NB4 (cell line): ENCODE measurements around the gene LRRTM2.

Source experiments
- DNase-seq: peaks from one replicate; pipeline ENCODE4 v3.0.0; 2010; ENCODE audit warnings: low read depth
- H3K4me3 ChIP-seq: one replicate; pipeline ENCODE4 v1.5.1; 2011; ENCODE audit warnings: mild to moderate bottlenecking, low read depth, low read length, moderate library complexity
- MYC ChIP-seq: IDR thresholded peaks from 2 replicates; pipeline ENCODE4 v1.6.1; 2011; ENCODE audit warnings: low read depth, low read length
- POLR2A ChIP-seq: IDR thresholded peaks from 2 replicates; pipeline ENCODE4 v1.6.1; 2011; ENCODE audit warnings: mild to moderate bottlenecking; ENCODE audit not compliant: insufficient read length; ENCODE audit errors: extremely low read depth
- TF ChIP-seq, protein P1 (sequence below): IDR thresholded peaks from one replicate; pipeline ENCODE4 v1.5.1; 2012; ENCODE audit warnings: low read depth, low read length
- TF ChIP-seq, protein P2 (sequence below): IDR thresholded peaks from 2 replicates; pipeline ENCODE4 v1.6.1; 2011; ENCODE audit warnings: low read depth, low read length

The LRRTM2 gene

DNA sequence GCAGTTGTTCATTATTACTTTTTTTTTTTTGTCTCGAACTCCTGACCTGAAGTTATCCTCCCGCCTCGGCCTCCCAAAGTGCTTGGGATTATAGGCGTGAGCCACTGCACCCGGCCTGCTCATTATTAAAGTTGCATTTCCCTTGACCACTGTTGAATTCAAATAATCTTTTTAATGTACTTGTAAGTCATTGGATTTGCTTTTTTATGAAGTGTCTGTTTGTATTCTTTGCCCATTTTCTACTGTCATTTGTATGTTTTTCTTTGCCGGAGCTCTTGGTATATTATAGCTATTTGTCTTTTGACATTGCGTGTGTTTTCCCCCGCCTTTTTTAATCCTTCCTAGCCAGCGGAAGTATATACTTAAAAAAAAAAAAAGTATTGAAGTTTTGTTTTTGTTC is 22.0 kb downstream of the LRRTM2 start:
- no peak for DNase-seq
- H3K4me3 ChIP-seq = no peak overlapping the region
- TF ChIP-seq, protein P1, sequence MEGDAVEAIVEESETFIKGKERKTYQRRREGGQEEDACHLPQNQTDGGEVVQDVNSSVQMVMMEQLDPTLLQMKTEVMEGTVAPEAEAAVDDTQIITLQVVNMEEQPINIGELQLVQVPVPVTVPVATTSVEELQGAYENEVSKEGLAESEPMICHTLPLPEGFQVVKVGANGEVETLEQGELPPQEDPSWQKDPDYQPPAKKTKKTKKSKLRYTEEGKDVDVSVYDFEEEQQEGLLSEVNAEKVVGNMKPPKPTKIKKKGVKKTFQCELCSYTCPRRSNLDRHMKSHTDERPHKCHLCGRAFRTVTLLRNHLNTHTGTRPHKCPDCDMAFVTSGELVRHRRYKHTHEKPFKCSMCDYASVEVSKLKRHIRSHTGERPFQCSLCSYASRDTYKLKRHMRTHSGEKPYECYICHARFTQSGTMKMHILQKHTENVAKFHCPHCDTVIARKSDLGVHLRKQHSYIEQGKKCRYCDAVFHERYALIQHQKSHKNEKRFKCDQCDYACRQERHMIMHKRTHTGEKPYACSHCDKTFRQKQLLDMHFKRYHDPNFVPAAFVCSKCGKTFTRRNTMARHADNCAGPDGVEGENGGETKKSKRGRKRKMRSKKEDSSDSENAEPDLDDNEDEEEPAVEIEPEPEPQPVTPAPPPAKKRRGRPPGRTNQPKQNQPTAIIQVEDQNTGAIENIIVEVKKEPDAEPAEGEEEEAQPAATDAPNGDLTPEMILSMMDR = no peak
- TF ChIP-seq, protein P2, sequence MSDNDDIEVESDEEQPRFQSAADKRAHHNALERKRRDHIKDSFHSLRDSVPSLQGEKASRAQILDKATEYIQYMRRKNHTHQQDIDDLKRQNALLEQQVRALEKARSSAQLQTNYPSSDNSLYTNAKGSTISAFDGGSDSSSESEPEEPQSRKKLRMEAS = no peak
- TF ChIP-seq POLR2A (no peak), MYC (no peak)

DNA sequence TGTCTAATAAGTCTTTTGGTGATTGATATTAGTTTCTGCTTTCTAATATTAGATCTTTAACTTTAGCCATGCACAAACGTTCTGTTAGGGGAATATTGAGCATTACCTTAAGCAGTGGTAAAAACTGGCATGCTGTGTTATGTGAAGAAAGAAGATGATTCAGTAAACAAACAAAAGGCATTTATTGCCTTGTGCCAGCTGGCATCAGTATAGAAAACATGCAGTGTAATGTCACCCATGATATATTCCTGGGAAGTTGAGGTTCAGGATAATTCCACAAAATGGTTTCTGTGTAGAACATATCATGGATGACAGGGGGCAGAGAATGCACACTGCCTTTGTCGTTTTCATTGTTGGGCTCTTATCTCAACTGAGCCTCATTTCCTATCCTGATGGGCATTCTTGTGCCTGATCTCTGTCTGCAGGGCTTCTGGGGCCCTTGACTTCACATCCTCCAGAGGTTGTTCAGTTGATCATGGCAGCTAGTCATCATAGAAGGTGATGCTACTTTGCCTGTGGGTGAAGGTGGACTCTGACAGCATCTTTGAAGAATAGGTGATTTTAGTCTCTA is 24.2 kb downstream of the LRRTM2 start:
- TF ChIP-seq, protein P1 = no peak
- TF ChIP-seq, protein P2 = no peak
- TF ChIP-seq POLR2A (no peak), MYC (no peak)
- DNase-seq = no peak
- H3K4me3 ChIP-seq = no peak overlapping the region

DNA sequence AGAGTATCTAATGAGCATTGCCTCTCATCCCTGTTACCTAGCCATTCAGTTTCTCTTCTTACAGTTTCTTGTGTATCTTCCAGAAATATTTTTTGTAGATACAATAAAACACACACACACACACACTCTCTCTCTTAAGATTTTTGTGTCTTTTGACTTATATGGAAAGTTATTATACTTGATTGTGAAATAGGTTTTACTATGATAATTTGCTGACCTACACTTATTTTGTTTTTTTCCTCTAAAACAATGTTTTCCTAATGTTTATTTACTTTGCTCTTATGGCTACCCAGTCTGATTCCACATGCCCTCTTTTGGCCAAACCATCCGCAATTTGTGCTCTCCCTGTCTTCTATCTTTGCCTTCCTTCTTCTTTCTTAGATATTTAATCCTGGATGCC is 25.3 kb downstream of the LRRTM2 start:
- no peak for DNase-seq
- no peak overlapping the region for H3K4me3 ChIP-seq
- TF ChIP-seq, protein P2 = no peak
- TF ChIP-seq, protein P1 = no peak

DNA sequence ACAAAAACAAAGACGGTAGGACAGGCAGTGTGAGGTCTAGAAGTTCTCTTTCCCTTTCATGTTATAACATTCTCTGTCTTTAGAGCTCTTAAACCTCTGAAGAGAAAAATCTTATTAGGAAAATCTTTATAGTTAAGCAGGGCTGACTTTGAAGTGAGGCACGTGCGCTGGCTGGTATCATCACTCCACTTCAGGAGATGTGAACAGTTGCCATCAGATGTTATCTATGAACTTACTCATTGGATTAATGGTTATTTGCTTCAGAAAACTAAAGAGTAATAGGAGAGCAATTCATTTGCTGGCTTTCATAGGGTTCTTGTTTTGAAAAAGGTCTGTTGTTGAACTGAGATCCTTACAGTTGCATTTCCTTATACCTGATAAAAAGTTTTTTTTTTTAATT is 25.7 kb downstream of the LRRTM2 start:
- no peak overlapping the region for H3K4me3 ChIP-seq
- TF ChIP-seq, protein P2 = no peak
- TF ChIP-seq MYC = no peak
- TF ChIP-seq, protein P1 = no peak
- no peak for TF ChIP-seq POLR2A
- DNase-seq = no peak

DNA sequence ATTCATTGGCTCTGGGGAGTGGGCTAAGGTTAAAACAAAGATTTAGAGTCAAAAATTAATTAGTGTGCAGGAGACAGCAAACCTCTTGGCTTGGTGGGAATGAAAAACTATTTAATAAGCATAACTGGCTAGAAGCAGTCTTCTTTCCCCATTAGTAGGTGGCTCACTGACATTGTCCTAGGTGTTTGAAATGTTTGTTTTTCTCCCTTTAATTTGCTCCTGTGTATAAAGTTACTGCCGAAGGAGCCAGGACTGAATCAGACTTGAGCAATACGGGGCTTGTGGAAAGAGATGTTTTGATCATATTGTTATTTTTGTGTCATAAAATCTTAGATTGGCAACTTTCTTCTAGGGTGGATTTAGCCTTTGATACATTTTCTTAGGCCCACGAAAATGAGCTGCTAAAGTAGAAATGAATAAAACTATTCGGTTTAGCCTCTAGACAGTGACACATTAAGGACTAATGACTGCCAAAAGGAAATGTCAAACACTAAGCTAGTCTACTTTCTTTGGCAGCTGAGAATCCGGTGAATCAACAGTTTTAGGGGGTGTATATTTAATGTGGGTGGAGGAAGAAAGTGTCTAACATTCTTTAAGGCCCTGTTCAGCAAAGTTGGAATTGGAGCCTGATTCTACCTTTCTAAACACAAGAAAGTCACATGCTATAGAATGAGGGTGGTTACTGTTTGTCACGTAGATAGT is 30.2 kb downstream of the LRRTM2 start:
- DNase-seq = no peak
- H3K4me3 ChIP-seq = no peak overlapping the region
- TF ChIP-seq, protein P2 = no peak
- TF ChIP-seq MYC (no peak), POLR2A (no peak)

DNA sequence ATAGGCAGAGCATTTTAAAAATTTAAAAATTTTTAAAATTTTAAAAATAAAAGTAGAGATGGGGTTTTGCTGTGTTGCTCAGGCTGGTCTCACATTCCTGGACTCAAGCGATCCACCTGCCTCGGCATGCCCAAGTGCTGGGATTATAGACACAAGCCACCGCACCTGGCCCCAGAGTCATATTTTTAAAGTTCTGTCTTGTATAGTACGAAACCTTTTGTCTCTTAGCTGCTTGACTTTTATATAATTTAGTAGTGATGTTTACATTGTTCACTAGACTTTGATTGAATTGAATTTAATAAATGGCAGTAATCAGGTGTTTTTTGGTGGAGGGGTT is 31.0 kb downstream of the LRRTM2 start:
- DNase-seq = no peak
- H3K4me3 ChIP-seq = no peak overlapping the region
- TF ChIP-seq MYC = no peak
- TF ChIP-seq, protein P2 = no peak
- TF ChIP-seq, protein P1 = no peak
- no peak for TF ChIP-seq POLR2A
